Stomach (tissue), 4 donors: ENCODE data around the gene SELL.

ENCODE experiments used
- POLR2A ChIP-seq, 4 donors: fragments of 450-650 bp; IDR thresholded peaks; one replicate each; pipeline ENCODE4 v1.6.1; 2016; ENCODE audit warnings: antibody characterized with exemption in 4 of 4, control low read depth in 2 of 4, mild to moderate bottlenecking in 1 of 4, moderate library complexity in 1 of 4
- POLR2AphosphoS5 ChIP-seq, 3 donors: sonication (generic); formaldehyde crosslinking; IDR thresholded peaks; one replicate each; pipeline ENCODE4 v1.6.1; 2016; ENCODE audit warnings: antibody characterized with exemption in 3 of 3

- no peak for TF ChIP-seq POLR2A (IDR thresholded peaks at IDR 0.05)
- no peak for TF ChIP-seq POLR2AphosphoS5 (IDR thresholded peaks at IDR 0.05)
These were observed 63.2 kb downstream of the SELL start for GRCh38 chr1:169648187-169648586.
